Endothelial cell of umbilical vein (primary cell): Measurements from ENCODE around the gene TLE3. TPM values are rescaled to one million over a fixed set of nuclear protein-coding genes. Genes with fewer than 3 reads are reported as not detected.
A peak's percentile ranks its signal among the peaks of the same experiment; 100 is the strongest.

ENCODE experiments used
- BruUV-seq: library from RNA; stranded (reverse); fragments of 400-500 nt; replicated peaks from 2 replicates; lab custom pipeline; 2021; lab: Mats Ljungman, UMichigan
- CTCF ChIA-PET: fragments of 300-600, 350-600 bp; sonication (Branson Sonifier 250); formaldehyde crosslinking; loops from one replicate; lab custom pipeline; 2021; ENCODE audit warnings: antibody characterized with exemption, inconsistent platforms; lab: Charles Lee
- POLR2A ChIA-PET: fragments of 300-600, 350-600 bp; sonication (Branson Sonifier 250); formaldehyde crosslinking; loops from one replicate; lab custom pipeline; 2021; ENCODE audit warnings: antibody characterized with exemption, inconsistent platforms; lab: Charles Lee
- DNase-seq: peaks from one replicate; pipeline ENCODE4 v3.0.0-alpha.2; 2011; ENCODE audit warnings: low read depth, low spot score
- FAIRE-seq: peaks from 2 replicates; lab custom pipeline; 2011; peaks lifted over from hg19 to GRCh38; lab: Jason Lieb, UNC
- H2AFZ ChIP-seq: 2 replicates; pipeline ENCODE4 v1.6.0; 2012; ENCODE audit warnings: low read depth, low read length, control low read depth, inconsistent platforms
- H3K27ac ChIP-seq: 2 replicates; pipeline ENCODE4 v1.5.1; 2011; ENCODE audit warnings: low read depth, mild to moderate bottlenecking, control low read depth, low read length, moderate library complexity; ENCODE audit not compliant: insufficient read depth
- H3K27me3 ChIP-seq, 2 experiments: 2 replicates each; pipeline versions ENCODE4 v1.6.0 to v1.6.1; 2011; ENCODE audit warnings: low read length in 2 of 2, mixed read lengths in 1 of 2; ENCODE audit not compliant: control insufficient read depth in 2 of 2, insufficient read depth in 2 of 2
- H3K36me3 ChIP-seq, 2 experiments: 2 replicates in 1 of 2; 3 replicates in 1 of 2; pipeline ENCODE4 v1.5.1; 2011; ENCODE audit warnings: low read length in 2 of 2, mild to moderate bottlenecking in 1 of 2, moderate library complexity in 1 of 2; ENCODE audit not compliant: control insufficient read depth in 2 of 2, insufficient read depth in 2 of 2; ENCODE audit errors: extremely low read depth in 1 of 2
- H3K4me1 ChIP-seq: 3 replicates; pipeline ENCODE4 v1.5.1; 2011; ENCODE audit warnings: mild to moderate bottlenecking, low read length; ENCODE audit not compliant: control insufficient read depth, insufficient read depth; ENCODE audit errors: extremely low read depth
- H3K4me2 ChIP-seq: 2 replicates; pipeline ENCODE4 v1.6.1; 2011; ENCODE audit warnings: low read length, control low read depth, mixed read lengths; ENCODE audit not compliant: insufficient read depth
- H3K4me3 ChIP-seq, 3 experiments: fragments of 200-600 bp in 1 of 3; sonication (generic), shearing (Covaris generic) in 1 of 3; replicated peaks in 1 of 3; 2 replicates each; pipeline ENCODE4 v1.5.1; 2011 to 2016; ENCODE audit warnings: control low read depth in 3 of 3, low read length in 3 of 3, mild to moderate bottlenecking in 2 of 3, inconsistent platforms in 1 of 3, low read depth in 1 of 3, moderate library complexity in 1 of 3; ENCODE audit not compliant: insufficient read depth in 1 of 3
- H3K79me2 ChIP-seq: 2 replicates; pipeline ENCODE4 v1.6.0; 2012; ENCODE audit warnings: low read length, inconsistent platforms; ENCODE audit not compliant: control insufficient read depth, insufficient read depth
- H3K9ac ChIP-seq: replicated peaks from 2 replicates; pipeline ENCODE3; 2011; ENCODE audit warnings: low read length, control low read depth; ENCODE audit not compliant: insufficient read depth; ENCODE audit errors: extremely low read depth
- H3K9me1 ChIP-seq: replicated peaks from 3 replicates; pipeline ENCODE4 v1.6.0; 2011; ENCODE audit warnings: mild to moderate bottlenecking, low read length; ENCODE audit not compliant: control insufficient read depth, insufficient read depth; ENCODE audit errors: extremely low read depth
- H3K9me3 ChIP-seq: replicated peaks from 2 replicates; pipeline ENCODE4 v1.5.1; 2012; ENCODE audit warnings: low read length, inconsistent platforms; ENCODE audit not compliant: control insufficient read depth, insufficient read depth
- H4K20me1 ChIP-seq: replicated peaks from 2 replicates; pipeline ENCODE3; 2011; ENCODE audit warnings: mild to moderate bottlenecking, low read length; ENCODE audit not compliant: control insufficient read depth, insufficient read depth; ENCODE audit errors: extremely low read depth
- CTCF ChIP-seq, 2 donors: IDR thresholded peaks; 1 replicate in 1 of 2; 2 replicates in 1 of 2; pipeline ENCODE4 v1.5.1; 2011; ENCODE audit warnings: low read length in 2 of 2, mild to moderate bottlenecking in 2 of 2, moderate library complexity in 2 of 2, control low read depth in 1 of 2, inconsistent platforms in 1 of 2, low read depth in 1 of 2; ENCODE audit not compliant: insufficient read depth in 1 of 2; ENCODE audit errors: extremely low read depth in 1 of 2
- POLR2A ChIP-seq: IDR thresholded peaks from 2 replicates; pipeline ENCODE4 v1.6.1; 2012; ENCODE audit warnings: low read depth, mild to moderate bottlenecking, control low read depth, low read length
- POLR2AphosphoS5 ChIP-seq: IDR thresholded peaks from 2 replicates; pipeline ENCODE4 v1.6.1; 2012; ENCODE audit warnings: low read depth, mild to moderate bottlenecking, control low read depth, low read length, moderate library complexity; ENCODE audit not compliant: insufficient read depth
- dilution Hi-C: fragments of 300-500 bp; cut with MboI; formaldehyde crosslinking; loops from one replicate; pipeline ENCODE4 v1.15.0; 2019; ENCODE audit warnings: low sequenced_read_pairs; ENCODE audit not compliant: extremely low pct_ligation_motif_present
- intact Hi-C: fragments of 100-400 bp; cut with micrococcal nuclease; formaldehyde crosslinking; loops from one replicate; pipeline ENCODE4 v1.10.0; 2022
- polyA plus RNA-seq, 4 experiments: library from polyadenylated mRNA; depleted of rRNA in 3 of 4; stranded (reverse) in 3 of 4; unstranded in 1 of 4; fragments of >200 nt; gene quantifications; 2 replicates each; pipeline versions ENCODE4 v1.2.1 to v1.2.3, GENCODE V29; 2011 to 2012; ENCODE audit warnings: missing spikeins in 1 of 4
- total RNA-seq: library from RNA; stranded (reverse); gene quantifications from 2 replicates; pipeline ENCODE4 v1.2.3, GENCODE V29; 2021

The TLE3 gene
- total and polyA plus RNA-seq, 2 donors (not counting 3 experiments of a cell fraction or from before 2014, with no cell fraction given) = 40.5 to 56.9 TPM

GRCh38 chr15:70099167-70099966, 1.6 kb upstream of the TLE3 start:
- Histone ChIP-seq H3K36me3 (no peaks in the 10 kb centered on the region), H3K4me3 (peak overlapping the region; percentile 43 to 49 (median 44)), H3K27ac (peak overlapping the region; percentile 85), H2AFZ (peak overlapping the region; percentile 15), H3K9ac (peak overlapping the region; percentile 83), H4K20me1 (no peaks in the 10 kb centered on the region), H3K9me3 (no peaks in the 10 kb centered on the region), H3K27me3 (peaks cover 0 to 7% of the 10 kb centered on the region in 2 experiments), H3K4me2 (peak overlapping the region; percentile 87), H3K4me1 (peaks cover 35% of the 10 kb centered on the region), H3K9me1 (no peaks in the 10 kb centered on the region), H3K79me2 (peaks cover 32% of the 10 kb centered on the region)
- DNase-seq (peak; percentile 100), FAIRE-seq (peak; percentile 100)
- no TSS peak for BruUV-seq
- CTCF ChIA-PET = interaction anchor here (0.8 to 5.7 kb wide), 9 partner anchors 12 to 376 kb away, joined by 3 to 60 read pairs (median 4); no protein-coding TSS in a partner anchor
- TF ChIP-seq CTCF (IDR thresholded peaks at IDR 0.05; ENCODE audit: extremely low read depth in 1 of 2, insufficient read depth in 1 of 2, low read depth in 1 of 2, low read length in 2 of 2) (no peak), POLR2A (peak; percentile 83), POLR2AphosphoS5 (peak; percentile 69)
- POLR2A ChIA-PET = interaction anchor here (0.7 to 3.1 kb wide), 3 partner anchors 12 to 646 kb away, joined by 4 to 26 read pairs (median 6); no protein-coding TSS in a partner anchor
- intact Hi-C loops (loop anchor here (1.0 to 10.0 kb wide), 10 partner anchors 28 to 695 kb away; partner anchors contain the start of gene UACA), dilution Hi-C loops (no loop called here)
